ENCODE data around the gene NUDT3.

DNA sequence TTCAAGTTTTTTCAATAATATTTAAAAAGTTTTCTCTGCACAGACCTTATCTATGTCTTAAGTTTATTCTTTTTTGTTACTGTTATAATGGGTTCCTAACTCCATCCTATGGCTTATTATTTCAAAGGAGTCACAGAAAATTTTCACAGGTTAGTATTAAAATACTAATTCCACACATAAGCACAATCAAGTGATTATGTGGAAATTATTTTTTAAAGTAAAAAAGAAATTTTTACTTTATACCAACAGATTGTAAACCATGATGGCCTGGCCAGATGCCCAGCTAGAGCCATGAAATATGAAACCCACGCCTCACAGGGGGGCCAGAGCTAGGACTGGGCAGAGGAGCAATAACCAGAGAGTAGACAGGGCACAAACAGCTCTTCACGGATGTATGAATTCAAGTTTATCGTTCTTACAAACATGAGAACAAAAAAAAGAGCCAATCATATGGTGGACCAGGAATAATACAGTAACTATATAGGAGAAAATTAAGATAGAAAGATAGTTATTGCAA, 34.0 kb downstream of the NUDT3 start:
- TF ChIP-seq POLR2A (IDR thresholded peaks at IDR 0.05), result no peak
- TF ChIP-seq, protein P1, sequence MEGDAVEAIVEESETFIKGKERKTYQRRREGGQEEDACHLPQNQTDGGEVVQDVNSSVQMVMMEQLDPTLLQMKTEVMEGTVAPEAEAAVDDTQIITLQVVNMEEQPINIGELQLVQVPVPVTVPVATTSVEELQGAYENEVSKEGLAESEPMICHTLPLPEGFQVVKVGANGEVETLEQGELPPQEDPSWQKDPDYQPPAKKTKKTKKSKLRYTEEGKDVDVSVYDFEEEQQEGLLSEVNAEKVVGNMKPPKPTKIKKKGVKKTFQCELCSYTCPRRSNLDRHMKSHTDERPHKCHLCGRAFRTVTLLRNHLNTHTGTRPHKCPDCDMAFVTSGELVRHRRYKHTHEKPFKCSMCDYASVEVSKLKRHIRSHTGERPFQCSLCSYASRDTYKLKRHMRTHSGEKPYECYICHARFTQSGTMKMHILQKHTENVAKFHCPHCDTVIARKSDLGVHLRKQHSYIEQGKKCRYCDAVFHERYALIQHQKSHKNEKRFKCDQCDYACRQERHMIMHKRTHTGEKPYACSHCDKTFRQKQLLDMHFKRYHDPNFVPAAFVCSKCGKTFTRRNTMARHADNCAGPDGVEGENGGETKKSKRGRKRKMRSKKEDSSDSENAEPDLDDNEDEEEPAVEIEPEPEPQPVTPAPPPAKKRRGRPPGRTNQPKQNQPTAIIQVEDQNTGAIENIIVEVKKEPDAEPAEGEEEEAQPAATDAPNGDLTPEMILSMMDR (IDR thresholded peaks at IDR 0.05), result no peak
- no peak for TF ChIP-seq EP300 (IDR thresholded peaks at IDR 0.05)

All from ovary (tissue), 3 donors.